ENCODE results near the gene TBC1D28.
"Not testable (repeated sequence)": the region's sequence is repeated elsewhere in the genome, so short reads cannot be mapped to it uniquely, and the experiment has no call there.

The TBC1D28 gene

DNA sequence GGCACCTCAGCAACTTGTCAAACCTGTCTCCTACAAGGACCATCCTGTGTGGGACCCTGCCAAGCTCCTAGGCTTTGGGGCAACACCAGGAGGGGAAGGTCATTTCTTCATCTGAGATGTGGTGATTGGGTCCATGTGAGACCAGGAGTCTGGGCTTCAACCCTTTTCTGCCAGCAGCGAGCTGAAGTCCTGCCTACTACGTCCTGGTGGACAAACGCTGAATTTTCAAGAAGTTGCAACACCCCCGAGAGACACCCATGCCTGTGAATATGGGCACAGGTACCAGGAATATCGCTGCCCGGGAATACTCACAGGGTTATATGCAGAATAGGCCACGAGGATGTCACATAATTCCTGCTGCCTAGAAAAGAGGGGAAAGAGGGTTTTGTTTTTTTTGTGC, 8.0 kb downstream of the TBC1D28 start:
- H3K36me3 ChIP-seq (ENCODE audit: insufficient read depth, low read length); H3K9me3 ChIP-seq (ENCODE audit: low read length); H2AFZ ChIP-seq (ENCODE audit: low read depth, low read length); H3K4me3 ChIP-seq (ENCODE audit: low read length); H3K4me1 ChIP-seq (ENCODE audit: insufficient read depth, low read length); H3K27me3 ChIP-seq (ENCODE audit: insufficient read depth, low read length): not testable (repeated sequence)

DNA sequence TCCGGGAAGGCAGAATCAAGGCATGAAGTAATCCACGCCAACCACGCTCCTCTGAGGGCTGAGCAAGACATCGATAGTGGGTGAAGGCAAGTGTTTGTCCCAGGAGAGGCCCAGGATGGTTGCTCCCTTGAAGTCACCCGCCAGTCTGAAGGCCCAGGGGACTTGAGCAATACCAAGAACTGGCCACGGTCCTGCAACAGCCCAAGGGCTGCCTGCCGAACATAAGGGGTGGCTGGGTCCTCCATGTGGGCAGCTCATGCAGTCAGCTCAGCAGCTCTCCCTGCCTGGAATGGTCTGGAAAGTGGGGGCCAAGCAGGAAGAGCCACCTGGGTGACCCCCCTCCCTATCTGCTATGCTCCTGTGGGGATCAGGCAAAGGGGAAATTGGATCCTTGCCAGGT, 8.4 kb downstream of the TBC1D28 start:
- H3K27me3 ChIP-seq (ENCODE audit: insufficient read depth, low read length); H3K9me3 ChIP-seq (ENCODE audit: low read length); H2AFZ ChIP-seq (ENCODE audit: low read depth, low read length): not testable (repeated sequence)

DNA sequence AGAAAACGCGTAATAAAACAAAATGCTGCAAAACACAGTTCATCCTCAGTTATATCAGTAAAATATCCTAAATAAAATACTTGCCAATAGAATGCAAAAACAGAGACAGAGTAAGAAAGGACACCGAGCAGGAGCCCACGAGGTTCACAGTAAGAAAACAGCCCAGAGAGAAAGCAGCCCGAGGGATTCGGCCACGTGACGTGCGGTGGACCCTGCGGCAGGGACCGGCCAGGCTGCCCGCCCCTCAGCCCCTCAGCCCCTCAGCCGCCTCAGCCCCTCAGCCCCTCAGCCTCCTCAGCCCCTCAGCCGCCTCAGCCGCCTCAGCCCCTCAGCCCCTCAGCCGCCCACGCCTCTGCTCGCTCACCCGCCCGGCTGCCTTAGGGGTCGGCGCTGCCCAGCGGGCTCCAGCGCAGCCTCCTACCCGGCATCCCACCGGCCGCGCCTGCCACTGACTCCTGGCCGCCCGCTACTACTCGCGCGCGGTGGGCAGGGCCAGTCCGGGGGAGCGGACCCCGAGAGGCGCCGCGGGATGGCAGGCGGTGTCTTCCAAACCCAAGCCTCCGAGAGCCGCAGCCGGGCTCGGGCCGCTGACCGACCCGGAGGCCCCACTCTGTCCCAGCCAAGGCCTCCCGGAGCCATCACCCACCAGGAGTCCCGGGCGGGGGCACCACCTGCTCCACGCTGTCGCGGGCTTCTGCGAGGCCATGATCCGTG, 9.5 kb downstream of the TBC1D28 start:
- H3K4me3 ChIP-seq (ENCODE audit: low read length); H3K4me1 ChIP-seq (ENCODE audit: insufficient read depth, low read length); H2AFZ ChIP-seq (ENCODE audit: low read depth, low read length); H3K27me3 ChIP-seq (ENCODE audit: insufficient read depth, low read length); H3K36me3 ChIP-seq (ENCODE audit: insufficient read depth, low read length); H3K9me3 ChIP-seq (ENCODE audit: low read length): not testable (repeated sequence)

More for the DNA sequence above, 8.4 kb downstream of the TBC1D28 start:
- H3K4me3 ChIP-seq (ENCODE audit: low read length); H3K36me3 ChIP-seq (ENCODE audit: insufficient read depth, low read length); H3K4me1 ChIP-seq (ENCODE audit: insufficient read depth, low read length): not testable (repeated sequence)

DNA sequence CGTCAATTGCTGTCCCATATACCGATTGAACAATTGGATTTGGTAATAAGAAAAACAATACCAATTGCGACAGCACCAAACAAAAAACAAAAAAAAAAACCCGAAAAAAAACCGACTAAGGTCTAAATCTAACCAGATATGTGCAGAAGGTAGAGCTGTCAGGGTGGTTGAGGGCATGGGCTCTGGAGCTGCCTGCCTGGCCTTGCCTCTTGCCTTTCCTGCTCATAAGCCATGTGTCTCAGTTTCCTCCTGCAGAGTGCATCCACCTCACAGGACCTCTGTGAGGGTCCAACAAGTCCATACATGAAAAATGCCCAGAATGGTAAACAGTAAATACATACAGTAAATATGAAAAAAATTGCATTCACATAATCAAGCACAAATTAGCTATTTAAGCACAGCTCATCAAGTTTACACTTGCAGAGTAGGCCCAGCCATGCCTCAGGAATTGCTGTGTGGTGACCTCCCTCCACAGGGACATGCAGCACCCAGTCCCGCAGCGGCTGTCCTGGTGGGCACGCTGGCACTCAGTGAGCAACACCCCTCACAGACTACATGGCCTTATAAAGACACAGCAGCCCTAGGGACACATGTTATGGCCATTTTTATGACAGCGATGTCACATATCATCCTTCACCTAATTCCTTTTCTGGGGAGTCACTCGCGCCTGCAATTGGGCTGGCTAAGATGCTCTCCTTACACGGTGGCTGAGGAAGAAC, 17.9 kb downstream of the TBC1D28 start:
- H3K9me3 ChIP-seq (ENCODE audit: low read length): no peaks in the 10 kb centered on the region
- no peaks in the 10 kb centered on the region for H3K4me1 ChIP-seq (ENCODE audit: insufficient read depth, low read length)
- H3K4me3 ChIP-seq (ENCODE audit: low read length): no peak overlapping the region
- no peaks in the 10 kb centered on the region for H3K36me3 ChIP-seq (ENCODE audit: insufficient read depth, low read length)
- no peaks in the 10 kb centered on the region for H3K27me3 ChIP-seq (ENCODE audit: insufficient read depth, low read length)
- H2AFZ ChIP-seq (ENCODE audit: low read depth, low read length): no peak overlapping the region

DNA sequence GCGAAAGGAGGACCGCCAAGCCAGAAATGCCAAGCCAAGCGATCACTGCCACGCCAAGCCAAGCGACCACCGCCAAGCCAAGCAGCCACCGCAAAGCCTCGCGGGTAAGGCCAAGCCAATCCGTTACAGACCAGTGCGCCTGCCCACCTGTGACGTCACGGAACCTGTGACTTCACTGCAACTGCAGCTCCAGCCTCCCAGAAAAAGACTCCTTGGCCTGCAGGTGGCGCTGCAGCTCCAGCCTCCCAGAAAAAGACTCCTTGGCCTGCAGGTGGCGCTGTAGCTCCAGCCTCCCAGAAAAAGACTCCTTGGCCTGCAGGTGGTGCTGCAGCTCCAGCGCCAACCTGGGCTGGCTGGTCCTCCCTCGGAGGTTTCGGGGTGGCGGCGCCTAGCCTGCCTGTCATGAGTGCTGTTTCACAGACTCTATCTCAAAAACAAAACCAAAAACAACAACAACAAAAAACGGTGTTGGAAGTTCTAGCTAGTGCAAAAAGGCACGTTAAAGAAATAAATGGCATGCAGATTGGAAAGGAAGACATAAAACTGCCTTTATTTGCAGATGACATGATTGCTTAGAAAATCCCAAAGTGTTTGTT, 18.6 kb downstream of the TBC1D28 start:
- H3K4me3 ChIP-seq (ENCODE audit: low read length); H2AFZ ChIP-seq (ENCODE audit: low read depth, low read length); H3K9me3 ChIP-seq (ENCODE audit: low read length); H3K27me3 ChIP-seq (ENCODE audit: insufficient read depth, low read length); H3K36me3 ChIP-seq (ENCODE audit: insufficient read depth, low read length); H3K4me1 ChIP-seq (ENCODE audit: insufficient read depth, low read length): not testable (repeated sequence)

DNA sequence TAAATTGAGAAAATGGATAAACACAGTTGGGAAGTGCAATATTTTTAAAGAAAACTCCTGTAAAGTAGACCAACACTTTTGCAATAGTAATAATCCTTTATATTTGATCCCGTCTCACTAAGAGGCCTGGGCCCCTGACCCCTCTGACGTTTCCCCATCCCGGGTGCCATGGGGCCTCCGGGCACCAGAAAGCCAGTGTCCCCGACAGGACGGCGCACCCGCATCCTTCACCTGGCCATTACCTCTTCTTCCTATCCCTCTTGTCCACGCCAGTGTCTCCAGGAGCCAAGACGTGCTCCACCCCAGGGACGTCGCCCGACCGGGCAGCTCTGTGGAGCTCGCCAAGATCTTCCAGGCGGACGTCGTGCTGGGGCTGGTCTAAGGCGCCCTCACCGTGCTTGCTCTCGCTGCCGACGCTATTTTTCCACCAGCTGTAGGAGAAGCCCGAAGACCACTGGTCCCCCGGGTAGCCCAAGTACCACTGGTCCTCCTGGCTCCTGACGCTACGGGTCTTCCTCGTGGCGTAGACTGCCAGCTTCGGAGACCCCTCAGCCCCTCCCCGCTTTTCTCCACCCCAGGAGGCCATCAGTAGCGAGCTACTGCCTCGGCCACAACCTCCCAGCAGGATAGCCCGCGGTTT, 19.2 kb downstream of the TBC1D28 start:
- not testable (repeated sequence) for H3K4me1 ChIP-seq (ENCODE audit: insufficient read depth, low read length); H3K36me3 ChIP-seq (ENCODE audit: insufficient read depth, low read length); H3K9me3 ChIP-seq (ENCODE audit: low read length); H3K4me3 ChIP-seq (ENCODE audit: low read length); H2AFZ ChIP-seq (ENCODE audit: low read depth, low read length); H3K27me3 ChIP-seq (ENCODE audit: insufficient read depth, low read length)

DNA sequence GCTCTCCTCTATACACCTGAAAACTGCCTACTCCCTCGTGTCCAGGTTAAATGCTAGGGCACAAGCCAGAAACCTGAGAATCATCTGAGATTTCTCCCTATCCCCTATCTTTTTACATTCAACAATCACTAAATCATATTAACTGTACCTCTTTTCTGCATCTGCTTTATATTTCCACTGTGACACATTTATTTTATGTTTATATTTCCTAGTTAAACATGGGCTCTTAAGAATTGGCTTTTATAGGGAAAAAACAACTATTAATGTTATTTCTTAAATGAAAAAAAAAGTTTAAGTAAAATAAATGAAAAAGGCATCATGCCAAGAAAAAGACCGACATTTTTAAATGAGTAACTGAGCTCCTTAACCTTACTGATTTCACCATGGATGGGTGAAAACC, 26.6 kb downstream of the TBC1D28 start:
- not testable (repeated sequence) for H3K9me3 ChIP-seq (ENCODE audit: low read length); H3K4me3 ChIP-seq (ENCODE audit: low read length); H3K4me1 ChIP-seq (ENCODE audit: insufficient read depth, low read length); H2AFZ ChIP-seq (ENCODE audit: low read depth, low read length); H3K27me3 ChIP-seq (ENCODE audit: insufficient read depth, low read length); H3K36me3 ChIP-seq (ENCODE audit: insufficient read depth, low read length)

DNA sequence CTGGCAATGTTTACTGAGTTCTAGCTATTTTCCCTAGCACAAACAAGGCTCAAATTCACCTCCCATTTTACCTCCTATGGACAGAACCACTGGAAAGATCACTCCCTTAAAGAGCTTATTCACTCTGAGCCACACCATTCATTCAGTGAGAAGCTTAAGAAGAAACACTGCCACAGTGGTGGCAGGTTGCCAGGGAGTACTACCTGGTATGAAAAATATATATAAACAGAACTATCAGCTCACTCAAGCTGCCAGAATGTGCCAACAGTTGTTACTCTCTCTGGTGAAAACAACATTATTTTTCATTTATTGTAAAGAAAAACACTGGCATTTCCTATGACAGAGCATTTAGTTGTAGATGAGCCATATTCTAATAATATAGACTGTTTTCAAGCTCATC, 31.2 kb downstream of the TBC1D28 start:
- not testable (repeated sequence) for H3K9me3 ChIP-seq (ENCODE audit: low read length); H3K4me3 ChIP-seq (ENCODE audit: low read length); H3K36me3 ChIP-seq (ENCODE audit: insufficient read depth, low read length); H2AFZ ChIP-seq (ENCODE audit: low read depth, low read length); H3K4me1 ChIP-seq (ENCODE audit: insufficient read depth, low read length); H3K27me3 ChIP-seq (ENCODE audit: insufficient read depth, low read length)

DNA sequence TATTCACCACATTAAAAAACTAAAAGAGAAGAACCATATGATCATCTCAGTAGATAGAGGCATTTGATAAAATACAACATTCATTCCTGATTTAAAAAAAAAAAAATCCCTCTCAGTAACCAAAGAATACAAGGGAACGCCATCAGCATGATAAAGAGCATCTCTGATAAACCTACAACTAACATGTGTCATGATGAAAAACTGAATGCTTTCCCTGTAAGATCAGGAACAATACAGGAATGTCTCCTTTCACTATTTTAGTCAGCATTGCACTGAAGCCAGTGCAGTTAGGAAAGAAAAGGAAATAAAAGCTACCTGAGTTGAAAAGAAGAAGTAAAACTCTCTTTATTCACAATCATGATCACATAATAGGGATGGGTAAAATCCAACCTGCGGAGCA, 51.1 kb downstream of the TBC1D28 start:
- H3K4me3 ChIP-seq (ENCODE audit: low read length): not testable (repeated sequence)

More for the DNA sequence above, 51.1 kb downstream of the TBC1D28 start:
- not testable (repeated sequence) for H2AFZ ChIP-seq (ENCODE audit: low read depth, low read length); H3K27me3 ChIP-seq (ENCODE audit: insufficient read depth, low read length); H3K36me3 ChIP-seq (ENCODE audit: insufficient read depth, low read length); H3K9me3 ChIP-seq (ENCODE audit: low read length); H3K4me1 ChIP-seq (ENCODE audit: insufficient read depth, low read length)
